Osteocyte (in vitro differentiated cells): Measurements from ENCODE around the gene PARK7. TPM values are rescaled to one million over a fixed set of nuclear protein-coding genes. Genes with fewer than 3 reads are reported as not detected.

Experiments
- DNase-seq: peaks from one replicate; pipeline ENCODE4 v3.0.0; 2021; ENCODE audit warnings: mixed read lengths; ENCODE audit not compliant: unreplicated experiment; ENCODE audit errors: extremely low spot score
- H3K27ac Mint-ChIP-seq: one replicate; pipeline ENCODE4 v1.8.0; 2021; ENCODE audit warnings: mild to moderate bottlenecking, mixed read lengths; ENCODE audit not compliant: unreplicated experiment
- H3K27me3 Mint-ChIP-seq: one replicate; pipeline ENCODE4 v1.8.0; 2021; ENCODE audit warnings: mixed read lengths; ENCODE audit not compliant: unreplicated experiment
- H3K36me3 Mint-ChIP-seq: one replicate; pipeline ENCODE4 v1.8.0; 2021; ENCODE audit warnings: mixed read lengths; ENCODE audit not compliant: unreplicated experiment
- H3K4me1 Mint-ChIP-seq: one replicate; pipeline ENCODE4 v1.8.0; 2021; ENCODE audit warnings: mixed read lengths; ENCODE audit not compliant: unreplicated experiment
- H3K4me3 Mint-ChIP-seq: one replicate; pipeline ENCODE4 v1.8.0; 2021; ENCODE audit warnings: mild to moderate bottlenecking, moderate library complexity, mixed read lengths; ENCODE audit not compliant: unreplicated experiment
- H3K9me3 Mint-ChIP-seq: one replicate; pipeline ENCODE4 v1.8.0; 2021; ENCODE audit warnings: mixed read lengths; ENCODE audit not compliant: unreplicated experiment
- total RNA-seq: library from RNA; stranded (reverse); gene quantifications from 2 replicates; pipeline ENCODE4 v1.2.1, GENCODE V29; 2021
- TF ChIP-seq, protein P1 (sequence below): fragments of 200-600 bp; sonication (generic); IDR thresholded peaks from 2 replicates; pipeline ENCODE4 v1.5.0; 2021; ENCODE audit warnings: antibody characterized with exemption, mild to moderate bottlenecking, moderate library complexity

PARK7 gene
- total RNA-seq, 1 donor from 2014 or later = 263 TPM

GRCh38 chr1:8021676-8022266 lies 60.3 kb downstream of the PARK7 start:
- Mint-ChIP-seq H3K36me3 (peaks cover 13% of the 10 kb centered on the region), H3K9me3 (no peaks in the 10 kb centered on the region), H3K4me1 (peaks cover 84% of the 10 kb centered on the region), H3K27ac (peak overlapping the region; percentile 4), H3K4me3 (peak overlapping the region; percentile 41), H3K27me3 (no peaks in the 10 kb centered on the region)
- TF ChIP-seq, protein P1, sequence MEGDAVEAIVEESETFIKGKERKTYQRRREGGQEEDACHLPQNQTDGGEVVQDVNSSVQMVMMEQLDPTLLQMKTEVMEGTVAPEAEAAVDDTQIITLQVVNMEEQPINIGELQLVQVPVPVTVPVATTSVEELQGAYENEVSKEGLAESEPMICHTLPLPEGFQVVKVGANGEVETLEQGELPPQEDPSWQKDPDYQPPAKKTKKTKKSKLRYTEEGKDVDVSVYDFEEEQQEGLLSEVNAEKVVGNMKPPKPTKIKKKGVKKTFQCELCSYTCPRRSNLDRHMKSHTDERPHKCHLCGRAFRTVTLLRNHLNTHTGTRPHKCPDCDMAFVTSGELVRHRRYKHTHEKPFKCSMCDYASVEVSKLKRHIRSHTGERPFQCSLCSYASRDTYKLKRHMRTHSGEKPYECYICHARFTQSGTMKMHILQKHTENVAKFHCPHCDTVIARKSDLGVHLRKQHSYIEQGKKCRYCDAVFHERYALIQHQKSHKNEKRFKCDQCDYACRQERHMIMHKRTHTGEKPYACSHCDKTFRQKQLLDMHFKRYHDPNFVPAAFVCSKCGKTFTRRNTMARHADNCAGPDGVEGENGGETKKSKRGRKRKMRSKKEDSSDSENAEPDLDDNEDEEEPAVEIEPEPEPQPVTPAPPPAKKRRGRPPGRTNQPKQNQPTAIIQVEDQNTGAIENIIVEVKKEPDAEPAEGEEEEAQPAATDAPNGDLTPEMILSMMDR = no peak
- no peak for DNase-seq

DNA sequence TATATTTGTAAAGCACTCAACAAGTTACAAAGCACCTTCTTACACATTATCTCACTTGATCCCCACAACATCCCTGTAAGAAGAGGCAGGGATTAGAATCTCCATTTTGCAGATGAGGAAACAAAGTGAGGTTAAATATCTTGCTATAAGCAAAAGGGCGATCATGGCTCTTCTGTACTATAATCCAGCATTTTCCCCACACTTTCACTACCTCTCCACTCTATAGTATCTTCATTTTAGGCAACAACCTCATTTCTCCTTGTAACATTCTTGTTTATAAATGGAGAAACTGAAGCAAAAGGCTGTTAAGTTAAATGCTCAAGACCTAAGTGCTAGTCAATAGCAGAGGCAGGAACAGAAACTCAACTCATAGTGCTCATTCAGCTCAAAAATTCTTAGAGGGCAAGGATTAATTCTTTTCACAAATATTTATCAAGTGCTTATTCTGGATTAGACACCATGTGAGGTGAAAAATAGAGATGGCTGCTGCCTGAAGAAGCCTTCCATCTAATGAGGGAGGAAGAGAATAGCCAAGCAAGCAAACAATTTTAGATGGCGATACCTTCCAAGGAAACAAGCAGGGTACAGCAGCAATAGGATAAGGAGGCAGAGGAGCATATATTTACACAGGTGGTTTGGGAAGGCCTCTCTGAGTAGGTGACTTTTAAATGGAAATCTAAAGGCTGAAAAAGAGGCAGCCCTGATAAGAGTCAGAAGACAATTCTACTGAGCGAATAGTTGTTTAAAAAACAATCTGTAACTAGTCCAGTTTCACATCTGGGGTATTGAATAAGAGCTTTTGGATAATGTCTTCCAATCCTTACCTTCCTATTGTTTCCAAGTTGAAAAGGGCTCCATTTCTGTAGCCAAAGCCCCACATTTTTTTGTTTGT lies 61.1 kb downstream of the PARK7 start:
- no peaks in the 10 kb centered on the region for H3K27me3 Mint-ChIP-seq
- H3K4me3 Mint-ChIP-seq = peak overlapping the region; percentile 87
- peaks cover 13% of the 10 kb centered on the region for H3K36me3 Mint-ChIP-seq
- TF ChIP-seq, protein P1 = no peak
- H3K4me1 Mint-ChIP-seq = peaks cover 84% of the 10 kb centered on the region
- DNase-seq = no peak
- H3K27ac Mint-ChIP-seq = peak overlapping the region; percentile 16
- H3K9me3 Mint-ChIP-seq = no peaks in the 10 kb centered on the region

- peak overlapping the region; percentile 87 for H3K4me3 Mint-ChIP-seq
- DNase-seq = no peak
- H3K36me3 Mint-ChIP-seq = peaks cover 13% of the 10 kb centered on the region
- peaks cover 84% of the 10 kb centered on the region for H3K4me1 Mint-ChIP-seq
- H3K9me3 Mint-ChIP-seq = no peaks in the 10 kb centered on the region
- TF ChIP-seq, protein P1 = no peak
- peak overlapping the region; percentile 46 for H3K27ac Mint-ChIP-seq
- no peaks in the 10 kb centered on the region for H3K27me3 Mint-ChIP-seq
These were observed 61.9 kb downstream of the PARK7 start for GRCh38 chr1:8023287-8023994.

DNA sequence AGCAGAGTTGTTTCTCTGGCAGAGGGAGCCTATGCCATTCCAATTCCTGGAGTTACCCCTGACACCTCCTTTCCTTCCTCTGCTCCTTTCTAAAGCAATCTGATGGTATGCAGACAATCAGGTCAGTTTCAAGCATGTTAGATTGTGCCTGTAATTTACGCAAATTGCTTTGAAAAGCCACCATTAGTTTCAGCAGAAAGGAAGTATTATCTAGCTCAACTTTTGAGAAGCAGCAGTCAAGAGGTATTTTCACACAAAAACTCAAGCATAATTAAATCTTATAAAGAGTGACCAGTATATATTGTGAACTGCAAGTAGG lies 62.4 kb downstream of the PARK7 start:
- H3K27ac Mint-ChIP-seq = no peak overlapping the region

More for the DNA sequence above, 62.4 kb downstream of the PARK7 start:
- DNase-seq = no peak
- no peaks in the 10 kb centered on the region for H3K27me3 Mint-ChIP-seq
- peak overlapping the region; percentile 87 for H3K4me3 Mint-ChIP-seq
- H3K4me1 Mint-ChIP-seq = peaks cover 83% of the 10 kb centered on the region
- TF ChIP-seq, protein P1 = no peak
- peaks cover 11% of the 10 kb centered on the region for H3K36me3 Mint-ChIP-seq
- H3K9me3 Mint-ChIP-seq = no peaks in the 10 kb centered on the region
